Renal pelvis (tissue), 12 donors: ENCODE measurements around the gene SBF1. TPM values are rescaled to one million over a fixed set of nuclear protein-coding genes. Genes with fewer than 3 reads are reported as not detected.
"Not testable (repeated sequence)": the region's sequence is repeated elsewhere in the genome, so short reads cannot be mapped to it uniquely, and the experiment has no call there.

Experiments used
- DNase-seq: peaks from one replicate; pipeline ENCODE4 v3.0.0-alpha.2; 2013
- long read RNA-seq, 16 experiments: transcript quantifications; one replicate each; lab custom pipeline, GENCODE V29; 2026
- polyA plus RNA-seq, 3 donors: library from polyadenylated mRNA; unstranded; fragments of 120-200 nt; gene quantifications; one replicate each; pipeline ENCODE4 v1.2.1, GENCODE V29; 2013; ENCODE audit not compliant: insufficient read length in 3 of 3

SBF1 gene
- 10 to 100 TPM; 42.2 to 51.0 (median 42.9) TPM for polyA plus RNA-seq
- long read RNA-seq, donor 1, full-length matches to known transcripts: 2 of 8 reads
- long read RNA-seq, donor 1, partial matches to known transcripts: 6 of 8 reads
- long read RNA-seq, donor 1, other reads (novel, unspliced or antisense): 0 of 8 reads
- long read RNA-seq, donor 2, partial matches to known transcripts: 0 of 1 reads
- long read RNA-seq, donor 2, other reads (novel, unspliced or antisense): 0 of 1 reads
- long read RNA-seq, donor 3, partial matches to known transcripts: 6 of 6 reads
- long read RNA-seq, donor 3, other reads (novel, unspliced or antisense): 0 of 6 reads
- long read RNA-seq, donor 4, full-length matches to known transcripts: 3 of 3 reads
- long read RNA-seq, donor 4, partial matches to known transcripts: 0 of 3 reads
- long read RNA-seq, donor 4, other reads (novel, unspliced or antisense): 0 of 3 reads
- long read RNA-seq, donor 5, full-length matches to known transcripts: 1 of 1 reads
- long read RNA-seq, donor 5, partial matches to known transcripts: 0 of 1 reads
- long read RNA-seq, donor 5, other reads (novel, unspliced or antisense): 0 of 1 reads
- long read RNA-seq, donor 6, partial matches to known transcripts: 5 of 6 reads
- long read RNA-seq, donor 6, other reads (novel, unspliced or antisense): 0 of 6 reads
- long read RNA-seq, donor 7, full-length matches to known transcripts: 2 of 2 reads
- long read RNA-seq, donor 7, partial matches to known transcripts: 0 of 2 reads
- long read RNA-seq, donor 7, other reads (novel, unspliced or antisense): 0 of 2 reads
- long read RNA-seq, donor 8, full-length matches to known transcripts: 2 of 7 reads
- long read RNA-seq, donor 8, partial matches to known transcripts: 5 of 7 reads
- long read RNA-seq, donor 8, other reads (novel, unspliced or antisense): 0 of 7 reads
- long read RNA-seq, donor 9: 0 reads
- long read RNA-seq, donor 10, partial matches to known transcripts: 0 of 5 reads
- long read RNA-seq, donor 10, other reads (novel, unspliced or antisense): 0 of 5 reads
- long read RNA-seq, donor 11, full-length matches to known transcripts: 3 of 10 reads
- long read RNA-seq, donor 11, partial matches to known transcripts: 7 of 10 reads
- long read RNA-seq, donor 11, other reads (novel, unspliced or antisense): 0 of 10 reads
- long read RNA-seq, donor 12, full-length matches to known transcripts: 1 of 13 reads
- long read RNA-seq, donor 12, partial matches to known transcripts: 12 of 13 reads
- long read RNA-seq, donor 12, other reads (novel, unspliced or antisense): 0 of 13 reads
- long read RNA-seq, donor 13, partial matches to known transcripts: 0 of 4 reads
- long read RNA-seq, donor 13, other reads (novel, unspliced or antisense): 0 of 4 reads
- long read RNA-seq, donor 14, transcript SBF1-206 (2 exons, 446 nt): major isoform, 5 of 11 reads
- long read RNA-seq, donor 14, partial matches to known transcripts: 6 of 11 reads
- long read RNA-seq, donor 14, other reads (novel, unspliced or antisense): 0 of 11 reads
- long read RNA-seq, donor 15, partial matches to known transcripts: 7 of 11 reads
- long read RNA-seq, donor 15, other reads (novel, unspliced or antisense): 0 of 11 reads
- long read RNA-seq, donor 16, full-length matches to known transcripts: 2 of 2 reads
- long read RNA-seq, donor 16, partial matches to known transcripts: 0 of 2 reads
- long read RNA-seq, donor 16, other reads (novel, unspliced or antisense): 0 of 2 reads

DNA sequence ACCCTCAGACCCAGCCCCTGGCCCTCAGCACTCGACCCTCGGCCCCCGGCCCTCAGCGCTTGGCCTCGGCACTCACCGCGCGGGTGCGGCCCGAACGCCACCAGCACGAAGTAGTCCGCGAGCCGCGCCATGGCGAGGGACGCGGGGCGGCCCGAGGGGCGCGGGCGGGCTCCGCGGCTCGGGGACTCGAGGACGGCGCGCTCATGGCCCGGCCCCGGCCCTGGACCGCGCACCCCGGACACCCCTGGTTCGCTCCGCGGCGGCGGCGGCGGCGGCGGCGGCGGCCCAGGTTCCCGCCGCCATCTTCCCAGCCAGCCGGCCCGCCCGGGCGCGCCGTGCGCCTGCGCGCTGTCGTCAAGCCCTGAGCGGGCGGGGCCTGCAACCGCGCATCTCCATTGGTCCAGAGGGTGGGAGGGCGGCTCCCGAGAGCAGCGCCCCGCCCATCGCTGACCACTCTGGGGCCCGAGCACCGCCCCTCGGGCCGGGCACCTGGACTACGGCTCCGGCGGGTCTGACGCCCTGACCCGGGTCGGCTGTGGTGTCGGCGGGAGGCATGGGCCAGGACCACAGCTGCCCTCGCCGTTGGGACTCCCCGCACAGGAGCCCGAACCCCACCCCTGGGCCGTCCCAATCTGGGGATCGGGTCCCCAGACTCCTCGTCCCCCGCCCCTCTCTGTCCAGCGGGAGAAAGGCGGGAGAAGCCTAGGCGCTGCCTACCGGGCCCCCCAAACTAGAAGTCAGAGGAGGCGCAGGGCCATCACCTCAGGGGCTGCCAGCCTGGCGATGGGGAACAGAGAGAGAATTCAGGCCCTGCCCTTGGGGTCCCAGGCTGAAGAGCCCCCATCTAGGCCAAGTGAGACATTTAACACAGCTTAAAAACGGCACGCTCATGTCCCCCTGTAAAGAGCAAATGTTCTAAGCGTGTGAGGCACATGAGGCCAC lies at the start of gene SBF1:
Gene SBF1, minus strand, starts transcription at position 326 of the 942 bp plus-strand sequence. Its CDS starts 195 bp downstream, at position 131.
- DNase-seq: peak; percentile 91

DNA sequence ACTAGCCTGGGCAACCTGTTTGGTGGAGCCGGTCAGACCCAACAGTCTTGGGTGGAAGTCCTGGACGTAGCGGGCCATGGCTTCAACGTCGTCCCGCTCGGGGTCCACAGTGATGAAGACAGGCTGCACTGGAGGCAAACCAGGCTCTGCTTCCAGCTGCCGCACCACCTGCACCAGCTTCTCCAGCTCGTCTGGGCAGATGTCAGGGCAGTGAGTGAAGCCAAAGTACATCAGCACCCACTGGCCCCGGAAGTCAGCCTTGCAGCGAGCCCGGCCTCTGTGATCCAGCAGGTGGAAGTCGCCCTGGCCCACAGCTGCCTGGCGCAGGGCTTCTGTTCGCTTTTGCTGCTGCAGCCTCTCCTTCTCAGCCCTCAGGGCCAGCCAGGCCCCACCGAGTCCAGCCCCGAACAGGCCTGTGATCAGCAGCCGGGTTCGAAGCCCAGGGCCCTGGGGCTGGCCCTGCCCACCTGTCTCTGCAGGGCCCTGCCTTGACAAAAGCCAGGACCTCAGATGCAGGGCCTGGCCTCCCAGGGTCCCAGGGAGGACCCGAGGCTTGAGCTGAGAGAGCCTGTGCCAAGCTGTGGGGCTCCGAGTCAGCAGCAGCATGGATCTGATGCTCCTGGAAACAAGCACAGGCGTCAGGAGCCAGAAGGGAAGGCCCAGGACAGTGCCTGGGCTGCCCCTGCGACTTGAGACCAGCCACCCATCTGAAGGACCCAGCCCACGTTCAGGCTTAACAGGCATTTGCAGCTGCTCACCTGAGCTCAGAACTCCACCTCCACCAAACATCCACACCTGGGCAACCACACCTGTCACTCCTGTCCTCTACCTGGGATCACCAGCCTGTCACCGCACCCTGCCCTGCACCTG lies 49.2 kb upstream of the SBF1 start:
- no peak for DNase-seq

GRCh38 chr22:50523458-50523805 lies 48.6 kb upstream of the SBF1 start:
- no peak for DNase-seq

DNA sequence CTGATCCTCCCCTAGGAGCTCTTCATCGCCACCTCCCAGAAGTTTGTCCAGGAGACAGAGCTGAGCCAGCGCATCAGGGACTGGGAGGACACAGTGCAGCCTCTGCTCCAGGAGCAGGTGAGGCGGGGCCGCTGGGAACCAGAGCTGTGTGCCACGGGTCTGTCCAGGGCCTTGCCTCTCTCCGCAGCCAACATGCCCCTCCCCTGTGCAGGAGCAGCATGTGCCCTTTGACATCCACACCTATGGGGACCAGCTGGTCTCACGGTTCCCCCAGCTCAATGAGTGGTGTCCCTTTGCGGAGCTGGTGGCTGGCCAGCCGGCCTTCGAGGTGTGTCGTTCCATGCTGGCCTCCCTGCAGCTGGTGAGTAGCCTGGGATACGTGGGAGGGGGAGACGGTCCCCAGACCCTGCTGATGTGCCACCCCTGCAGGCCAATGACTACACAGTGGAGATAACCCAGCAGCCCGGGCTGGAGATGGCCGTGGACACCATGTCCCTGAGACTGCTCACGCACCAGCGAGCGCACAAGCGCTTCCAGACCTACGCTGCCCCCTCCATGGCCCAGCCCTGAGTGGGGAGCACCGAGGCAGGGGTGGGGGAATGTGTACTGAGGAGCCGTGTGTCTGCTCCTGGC lies 48.1 kb upstream of the SBF1 start:
- DNase-seq: no peak

DNA sequence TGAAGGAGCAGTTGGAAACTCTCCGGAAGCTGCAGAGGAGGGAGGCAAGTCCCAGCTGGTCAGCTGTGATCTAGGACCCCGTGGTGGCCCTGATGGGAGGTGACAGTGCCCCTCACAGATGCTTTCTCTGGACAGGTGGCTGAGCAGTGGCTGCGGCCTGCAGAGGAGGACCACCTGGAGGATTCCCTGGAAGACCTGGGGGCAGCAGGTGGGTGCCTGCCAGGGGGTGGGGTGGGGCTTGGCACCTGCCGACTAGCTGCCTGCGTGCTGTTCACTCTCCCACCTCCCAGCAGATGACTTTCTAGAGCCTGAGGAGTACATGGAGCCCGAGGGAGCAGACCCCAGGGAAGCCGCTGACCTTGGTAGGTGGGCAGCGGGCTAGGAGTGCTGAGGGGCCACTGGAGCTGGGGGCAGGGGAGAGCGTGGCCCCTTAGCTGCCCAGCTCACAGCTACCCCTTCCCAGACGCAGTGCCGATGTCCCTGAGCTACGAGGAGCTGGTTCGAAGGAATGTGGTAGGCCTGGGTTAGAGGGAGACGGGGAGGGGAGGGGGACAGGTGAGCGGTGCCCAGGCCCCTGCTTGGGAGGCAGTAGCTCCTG lies 47.5 kb upstream of the SBF1 start:
- DNase-seq: no peak

DNA sequence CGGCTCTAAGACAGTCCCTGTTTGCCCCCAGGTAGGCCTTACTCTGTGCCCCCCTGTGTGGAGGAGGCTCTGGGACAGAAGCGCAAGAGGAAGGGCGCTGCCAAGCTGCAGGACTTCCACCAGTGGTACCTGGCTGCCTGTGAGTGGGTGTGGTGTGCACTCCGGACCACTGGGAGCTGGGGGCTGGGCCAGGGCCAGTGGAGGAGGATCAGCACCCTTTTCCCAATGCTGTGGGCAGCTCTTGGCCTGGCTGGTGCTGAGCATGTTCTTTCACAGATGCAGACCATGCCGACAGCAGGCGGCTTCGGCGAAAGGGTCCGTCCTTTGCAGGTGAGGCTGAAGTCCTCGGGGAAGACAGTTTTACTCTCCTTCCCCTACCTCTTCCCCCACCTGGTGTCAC lies 46.9 kb upstream of the SBF1 start:
- DNase-seq: no peak

DNA sequence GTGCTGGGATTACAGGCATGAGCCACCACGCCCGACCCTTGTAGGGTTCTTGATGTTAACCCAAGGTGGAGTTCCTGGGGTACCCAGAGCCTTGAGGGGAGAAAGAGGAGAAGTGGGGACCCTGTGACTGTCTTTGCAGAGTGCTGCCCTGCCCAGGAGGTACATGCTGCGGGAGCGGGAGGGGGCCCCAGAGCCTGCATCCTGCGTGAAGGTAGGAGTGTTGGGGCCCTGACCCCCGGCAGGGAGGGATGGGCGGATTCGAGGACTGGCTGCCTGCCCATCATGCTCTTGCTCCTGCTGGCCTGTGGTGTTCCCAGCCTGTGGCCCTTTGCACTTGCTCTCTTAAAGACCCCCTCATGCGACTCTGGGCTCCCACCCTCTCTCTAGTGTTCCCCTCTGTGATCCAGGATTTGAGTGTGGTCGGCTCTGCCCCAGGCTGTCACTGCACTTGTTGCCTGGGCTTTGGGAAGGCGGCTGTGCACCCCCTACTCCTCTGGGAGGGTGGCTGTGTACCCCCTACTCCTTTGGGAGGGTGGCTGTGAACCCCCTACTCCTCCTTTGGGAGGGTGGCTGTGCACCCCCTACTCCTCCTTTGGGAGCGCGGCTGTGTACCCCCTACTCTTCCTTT lies 46.1 kb upstream of the SBF1 start:
- no peak for DNase-seq

- not testable (repeated sequence) for DNase-seq
Measured at GRCh38 chr22:50520184-50520583, 45.3 kb upstream of the SBF1 start.

- DNase-seq: no peak
Measured at GRCh38 chr22:50519151-50519550, 44.3 kb upstream of the SBF1 start.

- no peak for DNase-seq
Measured at GRCh38 chr22:50518606-50519005, 43.8 kb upstream of the SBF1 start.

GRCh38 chr22:50517495-50518260 lies 42.8 kb upstream of the SBF1 start:
- DNase-seq: no peak

DNA sequence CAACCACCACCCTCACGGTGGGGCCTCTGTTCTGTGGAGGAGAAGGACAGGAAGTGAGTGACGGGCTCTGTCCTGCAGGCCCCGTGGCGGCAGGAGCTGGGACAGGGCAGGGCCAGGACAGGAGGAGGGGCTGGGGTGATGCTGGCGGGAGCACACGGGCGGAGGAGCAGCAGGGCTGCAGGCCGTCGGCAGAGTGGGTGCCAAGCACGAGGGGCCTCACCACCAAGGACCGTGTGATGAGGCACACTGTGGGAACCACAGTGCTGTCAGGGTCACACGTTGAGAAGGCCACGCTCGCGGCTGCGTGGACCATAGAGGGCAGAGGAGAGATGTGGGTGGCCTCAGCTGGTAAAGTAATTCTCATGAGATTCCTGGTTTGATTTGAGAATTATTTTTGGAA lies 42.1 kb upstream of the SBF1 start:
- DNase-seq: no peak

DNA sequence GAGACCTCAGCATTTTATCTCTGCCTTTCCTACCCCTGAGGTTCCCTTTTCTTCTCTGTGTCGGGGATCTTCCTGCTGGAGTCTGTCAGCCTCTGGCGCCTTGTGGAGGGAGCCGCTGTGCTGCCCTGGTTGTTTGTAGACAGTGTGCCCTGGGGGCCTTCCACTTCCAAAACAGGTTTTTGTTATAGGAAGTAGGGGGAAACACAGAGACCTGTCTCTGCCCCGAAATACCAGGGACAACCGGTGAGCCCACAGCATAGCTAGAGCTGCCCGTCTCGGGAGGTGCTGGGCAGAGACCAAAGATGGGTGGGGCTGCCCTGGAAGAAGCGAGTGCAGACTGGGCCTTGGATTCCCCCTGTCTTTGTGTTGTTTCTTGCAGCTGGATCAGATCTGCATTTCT lies 41.2 kb upstream of the SBF1 start:
- no peak for DNase-seq

- no peak for DNase-seq
Measured at GRCh38 chr22:50513175-50513574, 38.3 kb upstream of the SBF1 start.

DNA sequence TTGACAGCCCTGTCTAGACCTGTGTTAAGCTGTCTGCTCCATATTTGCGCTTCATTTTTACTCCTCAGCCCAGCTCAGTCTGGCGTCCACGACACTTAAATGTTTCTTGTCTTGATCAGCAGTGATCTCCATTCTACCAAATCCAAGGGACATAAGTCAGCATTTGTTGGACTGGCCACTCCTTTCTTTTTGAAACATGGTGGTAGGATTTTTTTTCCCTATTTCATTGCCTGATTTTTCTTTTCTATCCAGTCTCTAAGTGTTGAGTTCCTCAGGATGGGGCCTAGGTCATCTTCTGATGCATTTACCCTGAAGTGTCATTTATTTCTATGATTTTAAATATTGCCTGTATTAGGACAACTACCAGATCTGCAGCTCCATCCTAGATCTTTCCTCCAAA lies 34.1 kb upstream of the SBF1 start:
- no peak for DNase-seq

GRCh38 chr22:50507991-50508884 lies 33.4 kb upstream of the SBF1 start, which contains the start of gene NCAPH2:
Gene NCAPH2 (plus strand): TSS chr22:50508224. CDS start chr22:50508338, 114 bp downstream.
- DNase-seq: peak; percentile 98
